GM12875 (cell line): ENCODE results near the gene SACS.
"Not testable (repeated sequence)": the region's sequence is repeated elsewhere in the genome, so short reads cannot be mapped to it uniquely, and the experiment has no call there.

Experiments
- H3K4me3 ChIP-seq: one replicate; pipeline ENCODE4 v1.5.1; 2011; ENCODE audit warnings: low read depth, low read length, control low read depth
- TF ChIP-seq, protein P1 (sequence below): IDR thresholded peaks from 2 replicates; pipeline ENCODE4 v1.5.1; 2011; ENCODE audit warnings: low read depth, mild to moderate bottlenecking, control low read depth, inconsistent platforms, low read length, moderate library complexity, borderline replicate concordance; ENCODE audit not compliant: insufficient read depth

The SACS gene

DNA sequence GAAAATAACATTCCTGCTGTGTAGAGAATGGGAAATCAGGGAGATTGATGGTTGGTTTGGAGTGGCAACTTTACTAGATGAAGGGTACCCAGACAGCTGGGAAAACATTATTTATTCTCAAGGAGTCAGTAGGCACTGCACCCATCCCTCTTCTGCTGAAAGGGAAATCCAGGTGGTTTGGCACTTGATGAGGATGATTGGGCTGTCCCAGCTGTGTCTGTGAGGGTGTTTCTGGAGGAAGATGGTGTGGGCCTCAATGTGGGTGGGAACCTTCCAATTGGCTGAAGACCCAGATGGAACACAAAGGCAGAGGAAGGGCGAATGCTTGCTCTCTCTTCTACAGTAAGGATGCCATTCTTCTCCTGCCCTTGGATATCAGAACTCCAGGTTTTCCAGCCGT lies 10.4 kb upstream of the SACS start:
- H3K4me3 ChIP-seq, result no peak overlapping the region

DNA sequence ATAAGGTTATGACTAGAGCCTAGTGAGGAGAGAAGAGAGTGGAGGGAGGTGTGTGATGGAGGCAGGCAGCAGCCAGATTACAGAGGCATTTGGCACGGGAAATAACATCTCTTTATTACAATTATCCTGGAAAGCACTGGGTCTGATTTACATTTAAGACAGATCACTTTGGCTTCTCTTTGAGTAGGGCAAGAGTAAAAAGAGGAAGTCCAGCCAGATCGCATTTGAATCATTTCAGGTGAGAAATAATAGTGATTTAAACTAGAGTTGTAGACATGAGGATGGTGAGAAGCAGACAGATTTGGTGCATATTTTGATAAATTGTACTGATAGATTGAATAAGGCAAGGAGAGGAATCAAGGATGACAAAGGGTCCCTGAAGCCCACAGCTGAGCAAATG lies 9.6 kb upstream of the SACS start:
- TF ChIP-seq, protein P1, sequence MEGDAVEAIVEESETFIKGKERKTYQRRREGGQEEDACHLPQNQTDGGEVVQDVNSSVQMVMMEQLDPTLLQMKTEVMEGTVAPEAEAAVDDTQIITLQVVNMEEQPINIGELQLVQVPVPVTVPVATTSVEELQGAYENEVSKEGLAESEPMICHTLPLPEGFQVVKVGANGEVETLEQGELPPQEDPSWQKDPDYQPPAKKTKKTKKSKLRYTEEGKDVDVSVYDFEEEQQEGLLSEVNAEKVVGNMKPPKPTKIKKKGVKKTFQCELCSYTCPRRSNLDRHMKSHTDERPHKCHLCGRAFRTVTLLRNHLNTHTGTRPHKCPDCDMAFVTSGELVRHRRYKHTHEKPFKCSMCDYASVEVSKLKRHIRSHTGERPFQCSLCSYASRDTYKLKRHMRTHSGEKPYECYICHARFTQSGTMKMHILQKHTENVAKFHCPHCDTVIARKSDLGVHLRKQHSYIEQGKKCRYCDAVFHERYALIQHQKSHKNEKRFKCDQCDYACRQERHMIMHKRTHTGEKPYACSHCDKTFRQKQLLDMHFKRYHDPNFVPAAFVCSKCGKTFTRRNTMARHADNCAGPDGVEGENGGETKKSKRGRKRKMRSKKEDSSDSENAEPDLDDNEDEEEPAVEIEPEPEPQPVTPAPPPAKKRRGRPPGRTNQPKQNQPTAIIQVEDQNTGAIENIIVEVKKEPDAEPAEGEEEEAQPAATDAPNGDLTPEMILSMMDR, result no peak
- H3K4me3 ChIP-seq, result no peak overlapping the region

More for the DNA sequence above, 10.4 kb upstream of the SACS start:
- TF ChIP-seq, protein P1, result no peak

DNA sequence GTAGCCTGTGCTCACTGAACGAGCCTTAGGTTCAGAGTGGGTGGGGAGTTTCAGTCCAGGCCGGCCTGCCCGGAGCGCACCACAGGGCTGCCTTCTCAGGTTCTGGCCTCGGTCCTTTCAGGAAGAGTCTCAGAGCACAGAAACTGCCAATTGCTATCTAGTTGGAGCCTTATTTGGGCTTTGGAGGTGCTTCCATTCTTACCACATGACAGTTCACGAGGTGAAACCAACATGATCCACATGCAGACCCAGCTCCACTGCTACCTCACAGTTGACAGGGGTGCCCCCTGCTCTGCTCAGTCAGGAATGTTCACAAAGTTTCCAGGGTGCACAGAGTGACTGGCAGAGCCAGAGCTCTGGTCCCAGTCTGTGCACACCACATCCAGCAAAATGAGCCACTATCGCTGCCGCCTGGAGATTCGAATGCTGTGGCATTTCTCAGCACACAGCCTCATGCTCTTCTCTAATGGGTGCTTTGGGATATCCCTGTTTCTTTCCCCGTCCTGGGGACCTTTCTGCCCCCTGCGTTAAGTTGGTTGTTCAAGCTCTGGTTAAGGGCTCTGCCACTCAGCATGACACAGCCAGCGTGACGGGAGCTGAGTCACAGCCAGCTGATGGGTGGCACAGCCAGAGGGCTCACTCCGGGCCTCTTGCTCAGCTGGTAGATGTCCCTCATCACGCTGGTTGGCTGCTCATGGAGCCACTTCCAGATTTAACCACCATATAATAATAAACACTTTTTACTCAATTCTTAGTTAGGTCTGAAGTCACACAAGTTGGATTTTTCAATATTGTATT lies 7.5 kb upstream of the SACS start:
- TF ChIP-seq, protein P1, result no peak
- no peak overlapping the region for H3K4me3 ChIP-seq

DNA sequence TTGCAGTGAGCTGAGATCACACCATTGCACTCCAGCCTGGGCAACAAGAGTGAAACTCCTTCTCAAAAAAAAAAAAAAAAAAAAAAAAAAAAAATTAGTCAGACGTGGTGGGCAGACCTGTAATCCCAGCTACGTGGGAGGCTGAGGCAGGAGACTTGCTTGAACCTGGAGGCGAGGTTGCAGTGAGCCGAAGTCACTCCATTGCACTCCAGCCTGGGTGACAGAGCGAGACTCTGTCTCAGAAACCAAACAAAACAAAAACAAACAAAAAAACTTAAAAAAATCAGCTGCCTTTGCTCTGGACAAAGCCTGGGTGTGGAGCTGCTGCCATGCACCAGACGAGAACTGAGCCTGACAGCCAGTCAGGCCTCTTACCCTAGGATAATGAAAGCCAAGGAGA lies 6.8 kb upstream of the SACS start:
- H3K4me3 ChIP-seq, result not testable (repeated sequence)

DNA sequence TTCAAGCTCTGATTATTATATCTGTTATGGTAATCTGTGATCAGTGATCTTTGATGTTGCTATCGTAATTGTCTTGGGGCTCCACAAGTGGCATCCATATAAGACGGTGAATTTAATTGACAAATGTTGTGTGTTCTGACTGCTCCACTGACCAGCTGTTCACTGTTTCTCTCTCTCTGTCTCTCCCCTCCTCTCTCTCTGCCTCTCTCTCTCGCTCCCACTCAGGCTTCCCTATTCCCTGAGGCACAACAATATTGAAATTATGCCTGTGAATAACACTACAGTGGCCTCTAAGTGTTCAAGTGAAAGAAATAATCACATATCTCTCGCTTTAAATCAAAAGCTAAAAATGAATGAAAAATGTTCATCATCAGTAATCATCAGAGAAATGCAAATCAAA lies 4.4 kb upstream of the SACS start:
- no peak overlapping the region for H3K4me3 ChIP-seq
- TF ChIP-seq, protein P1, result no peak

DNA sequence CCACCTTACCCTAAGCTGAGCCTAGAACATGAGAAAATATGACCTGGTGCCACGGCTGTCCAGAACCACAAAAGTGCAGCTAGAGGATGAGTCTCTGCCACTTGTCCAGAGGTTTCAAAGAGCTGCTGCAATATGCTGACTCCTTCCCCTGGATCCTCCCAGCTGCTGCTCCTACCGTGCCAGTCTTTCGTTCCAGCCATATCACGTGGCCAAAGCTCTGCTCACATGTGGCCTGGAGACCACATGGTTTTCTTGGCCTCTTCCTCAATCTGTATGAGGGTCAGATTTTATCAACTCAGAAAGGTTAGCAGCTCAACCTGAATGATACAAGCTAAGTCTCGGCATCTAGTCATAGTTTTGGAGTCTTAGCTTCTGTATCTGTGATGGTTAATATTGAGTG lies 3.2 kb upstream of the SACS start:
- TF ChIP-seq, protein P1, result no peak
- H3K4me3 ChIP-seq, result no peak overlapping the region

DNA sequence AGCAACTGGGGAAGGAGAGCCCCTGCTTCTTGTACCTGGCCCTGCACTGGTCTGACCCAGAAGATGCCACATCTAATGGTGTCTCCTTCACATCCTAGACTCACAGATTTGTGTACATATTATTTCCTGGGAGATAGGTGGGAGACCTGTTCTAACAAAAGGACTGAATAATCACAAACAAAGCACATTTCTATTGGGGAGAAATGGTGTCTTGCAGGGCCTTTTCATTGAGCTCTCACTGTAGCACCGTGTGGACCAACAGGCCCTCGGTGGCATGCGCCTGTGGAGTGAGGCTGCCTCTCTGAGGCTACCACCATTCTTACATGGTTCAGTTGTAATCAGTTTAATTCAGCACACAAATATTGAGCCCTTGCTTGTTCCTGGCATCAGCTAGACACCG lies 989 bp upstream of the SACS start:
- no peak overlapping the region for H3K4me3 ChIP-seq
- TF ChIP-seq, protein P1, result no peak
